AG08395 (cell line): ENCODE results near the gene C19orf53.

Experiments
- DNase-seq: peaks from one replicate; pipeline ENCODE4 v3.0.0; 2012; ENCODE audit warnings: mixed read lengths, low spot score

Gene C19orf53

DNA sequence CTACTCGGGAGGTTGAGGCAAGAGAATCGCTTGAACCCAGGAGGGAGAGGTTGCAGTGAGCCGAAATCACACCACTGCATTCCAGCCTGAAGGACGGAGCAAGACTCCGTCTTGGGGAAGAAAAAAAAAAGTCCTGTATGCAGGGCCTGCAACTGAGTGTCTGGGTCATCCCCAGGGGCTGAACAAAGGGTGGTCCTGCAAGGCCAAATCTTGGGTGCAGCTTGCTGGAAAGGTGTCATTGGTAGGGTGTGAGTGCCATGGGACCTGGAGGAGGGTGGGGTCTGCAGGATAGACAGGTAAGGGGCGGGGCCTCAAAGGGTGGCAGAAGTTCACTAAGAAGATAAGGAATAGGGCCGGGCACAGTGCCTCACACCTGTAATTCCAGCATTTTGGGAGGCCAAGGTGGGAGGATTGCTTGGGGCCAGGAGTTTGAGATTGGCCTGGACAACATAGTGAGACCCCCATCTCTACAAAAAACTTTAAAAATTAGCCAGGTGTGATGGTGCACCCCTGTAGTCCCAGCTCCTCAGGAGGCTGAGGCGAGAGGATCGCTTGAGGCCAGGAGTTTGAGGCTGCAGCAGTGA is 52.5 kb downstream of the C19orf53 start:
- DNase-seq: no peak

DNA sequence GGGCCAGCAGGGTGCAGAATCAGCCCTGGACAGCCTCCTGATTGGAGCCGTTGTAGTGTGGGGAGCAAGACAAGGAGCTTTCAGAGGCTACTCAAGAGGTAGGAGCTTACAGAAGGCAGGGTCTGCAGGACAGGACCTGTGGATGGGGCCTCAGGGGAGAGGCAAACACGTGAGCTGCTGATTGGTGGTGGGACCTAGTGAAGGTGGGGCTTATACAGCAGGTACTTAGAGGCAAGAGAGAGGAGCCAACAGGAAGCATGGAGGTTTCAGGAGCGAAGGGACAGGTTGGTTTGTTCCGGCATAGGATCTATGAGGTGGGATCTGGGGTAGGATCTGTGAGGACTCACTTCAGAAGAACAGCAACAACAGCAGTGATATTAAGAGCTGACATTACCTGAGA is 53.4 kb downstream of the C19orf53 start:
- DNase-seq: no peak
